H1 (cell line): ENCODE data around the gene HID1. TPM values are rescaled to one million over a fixed set of nuclear protein-coding genes. Genes with fewer than 3 reads are reported as not detected.

Experiments
- CTCF ChIA-PET: fragments of 300-600 bp; sonication (Branson Sonifier 250); formaldehyde crosslinking; loops from one replicate; lab custom pipeline; 2021; ENCODE audit not compliant: partially characterized antibody; lab: Charles Lee
- POLR2A ChIA-PET: fragments of 300-600 bp; sonication (Branson Sonifier 250); formaldehyde crosslinking; loops from one replicate; lab custom pipeline; 2021; ENCODE audit warnings: inconsistent platforms; ENCODE audit not compliant: partially characterized antibody; lab: Charles Lee
- DNase-seq, 2 experiments: peaks; one replicate each; pipeline versions ENCODE4 v3.0.0 to v3.0.0-alpha.2; 2010 to 2022; ENCODE audit warnings: low spot score in 2 of 2, low read depth in 1 of 2, mixed read lengths in 1 of 2
- FAIRE-seq: peaks from 2 replicates; lab custom pipeline; 2011; peaks lifted over from hg19 to GRCh38; lab: Jason Lieb, UNC
- H2AFZ ChIP-seq: 2 replicates; pipeline ENCODE4 v1.8.1; 2012; ENCODE audit warnings: low read length, inconsistent platforms
- H2AK5ac ChIP-seq: 2 replicates; pipeline ENCODE4 v1.6.1; 2013; ENCODE audit warnings: low read depth, low read length
- H2BK120ac ChIP-seq: replicated peaks from 2 replicates; pipeline ENCODE3; 2013; ENCODE audit warnings: low read depth, low read length, inconsistent platforms
- H2BK12ac ChIP-seq: 2 replicates; pipeline ENCODE4 v1.6.1; 2013; ENCODE audit warnings: low read depth, low read length
- H2BK15ac ChIP-seq: 2 replicates; pipeline ENCODE4 v1.6.1; 2013; ENCODE audit warnings: low read length
- H2BK20ac ChIP-seq: 2 replicates; pipeline ENCODE4 v1.6.1; 2013; ENCODE audit warnings: low read length
- H2BK5ac ChIP-seq: 2 replicates; pipeline ENCODE4 v1.6.1; 2013; ENCODE audit warnings: low read depth, low read length
- H3K14ac ChIP-seq: 2 replicates; pipeline ENCODE4 v1.6.1; 2013; ENCODE audit warnings: inconsistent platforms; ENCODE audit not compliant: insufficient read length
- H3K18ac ChIP-seq: 2 replicates; pipeline ENCODE4 v1.6.1; 2013; ENCODE audit warnings: low read length; ENCODE audit errors: extremely low read depth
- H3K23ac ChIP-seq: 2 replicates; pipeline ENCODE4 v1.6.1; 2013; ENCODE audit warnings: inconsistent platforms; ENCODE audit not compliant: insufficient read length
- H3K23me2 ChIP-seq: 2 replicates; pipeline ENCODE4 v1.6.1; 2013; ENCODE audit warnings: low read depth, low read length
- H3K27ac ChIP-seq: 2 replicates; pipeline ENCODE4 v1.6.1; 2011; ENCODE audit warnings: low read depth, low read length, inconsistent platforms
- H3K27me3 ChIP-seq, 4 experiments: replicated peaks in 1 of 4; 1 replicate in 1 of 4; 2 replicates in 3 of 4; pipeline versions ENCODE4 v1.6.1 to v1.8.1; 2011 to 2013; ENCODE audit warnings: low read length in 3 of 4, mild to moderate bottlenecking in 3 of 4, inconsistent platforms in 2 of 4, mixed read lengths in 2 of 4, moderate library complexity in 1 of 4; ENCODE audit not compliant: control insufficient read depth in 3 of 4, insufficient read depth in 3 of 4; ENCODE audit errors: extremely low read depth in 1 of 4
- H3K36me3 ChIP-seq, 4 experiments: 2 replicates each; pipeline versions ENCODE4 v1.6.1 to v1.8.1; 2011 to 2013; ENCODE audit warnings: mild to moderate bottlenecking in 4 of 4, low read length in 3 of 4, moderate library complexity in 2 of 4, control low read depth in 1 of 4, inconsistent platforms in 1 of 4; ENCODE audit not compliant: insufficient read depth in 4 of 4, control insufficient read depth in 2 of 4
- H3K4ac ChIP-seq: replicated peaks from 2 replicates; pipeline ENCODE3; 2013; ENCODE audit warnings: low read length, low read depth, mixed read lengths, inconsistent platforms; ENCODE audit not compliant: insufficient read length
- H3K4me1 ChIP-seq, 4 experiments: replicated peaks in 1 of 4; 1 replicate in 1 of 4; 2 replicates in 3 of 4; pipeline versions ENCODE4 v1.6.1 to v1.8.1; 2011 to 2013; ENCODE audit warnings: low read length in 3 of 4, inconsistent platforms in 2 of 4, mixed read lengths in 1 of 4; ENCODE audit not compliant: insufficient read depth in 4 of 4, control insufficient read depth in 3 of 4
- H3K4me2 ChIP-seq, 2 experiments: 2 replicates each; pipeline versions ENCODE4 v1.6.1 to v1.8.1; 2011 to 2013; ENCODE audit warnings: low read depth in 2 of 2, low read length in 2 of 2, control low read depth in 1 of 2, inconsistent platforms in 1 of 2, mild to moderate bottlenecking in 1 of 2; ENCODE audit not compliant: insufficient read depth in 1 of 2
- H3K4me3 ChIP-seq, 4 experiments: fragments of 200-600, 300-600 bp in 1 of 4; sonication (generic), shearing (Covaris generic), sonication (Bioruptor Twin) in 1 of 4; 2 replicates each; pipeline versions ENCODE4 v1.5.1 to v1.8.1; 2011 to 2016; ENCODE audit warnings: low read length in 4 of 4, low read depth in 3 of 4, control low read depth in 2 of 4, inconsistent platforms in 2 of 4, mild to moderate bottlenecking in 2 of 4, mixed read lengths in 1 of 4, moderate library complexity in 1 of 4; ENCODE audit not compliant: insufficient read depth in 2 of 4; ENCODE audit errors: extremely low read depth in 1 of 4
- H3K56ac ChIP-seq: replicated peaks from 2 replicates; pipeline ENCODE3; 2013; ENCODE audit warnings: low read depth, mild to moderate bottlenecking, mixed read lengths, low read length, inconsistent platforms; ENCODE audit not compliant: insufficient read length
- H3K79me1 ChIP-seq: 2 replicates; pipeline ENCODE4 v1.6.1; 2013; ENCODE audit warnings: low read depth, low read length, control low read depth
- H3K79me2 ChIP-seq, 2 experiments: 2 replicates each; pipeline versions ENCODE4 v1.6.1 to v1.8.1; 2012 to 2013; ENCODE audit warnings: low read length in 2 of 2, mild to moderate bottlenecking in 2 of 2, inconsistent platforms in 1 of 2; ENCODE audit not compliant: insufficient read depth in 2 of 2, control insufficient read depth in 1 of 2
- H3K9ac ChIP-seq, 4 experiments: replicated peaks in 1 of 4; 1 replicate in 1 of 4; 2 replicates in 3 of 4; pipeline versions ENCODE4 v1.6.1 to v1.8.1; 2011 to 2013; ENCODE audit warnings: low read depth in 3 of 4, low read length in 3 of 4, control low read depth in 2 of 4, mild to moderate bottlenecking in 2 of 4, moderate library complexity in 2 of 4, inconsistent platforms in 1 of 4; ENCODE audit errors: extremely low read depth in 1 of 4
- H3K9me3 ChIP-seq, 2 experiments: 2 replicates each; pipeline versions ENCODE4 v1.6.1 to v1.8.1; 2012 to 2013; ENCODE audit warnings: mild to moderate bottlenecking in 2 of 2, moderate library complexity in 2 of 2, control low read depth in 1 of 2, inconsistent platforms in 1 of 2, low read depth in 1 of 2, low read length in 1 of 2, mixed read lengths in 1 of 2; ENCODE audit not compliant: insufficient read depth in 2 of 2
- H4K20me1 ChIP-seq, 2 experiments: replicated peaks in 1 of 2; 2 replicates each; pipeline versions ENCODE3 to v1.8.1; 2011 to 2013; ENCODE audit warnings: inconsistent platforms in 2 of 2, low read length in 2 of 2, mild to moderate bottlenecking in 1 of 2; ENCODE audit not compliant: insufficient read depth in 2 of 2, control insufficient read depth in 1 of 2
- H4K5ac ChIP-seq: 2 replicates; pipeline ENCODE4 v1.6.1; 2013; ENCODE audit warnings: low read length, low read depth, mixed read lengths, inconsistent platforms; ENCODE audit not compliant: insufficient read length
- H4K8ac ChIP-seq: 2 replicates; pipeline ENCODE4 v1.8.0; 2013; ENCODE audit warnings: mild to moderate bottlenecking, moderate library complexity, low read length, inconsistent platforms; ENCODE audit not compliant: insufficient read depth; ENCODE audit errors: extremely low read depth
- H4K91ac ChIP-seq: replicated peaks from 2 replicates; pipeline ENCODE3; 2013; ENCODE audit warnings: low read length, mixed read lengths, inconsistent platforms; ENCODE audit not compliant: insufficient read length
- CBX5 ChIP-seq: fragments of 300-800, 300-1000 bp; sonication (generic); IDR thresholded peaks from 2 replicates; pipeline ENCODE4 v1.7.1; 2016; ENCODE audit warnings: antibody characterized with exemption, low read length, low read depth
- CHD1 ChIP-seq: IDR thresholded peaks from 2 replicates; pipeline ENCODE4 v1.6.1; 2012; ENCODE audit warnings: low read depth, low read length, improper control_type of control experiment
- CTBP2 ChIP-seq: IDR thresholded peaks from 2 replicates; pipeline ENCODE4 v1.7.0; 2011; ENCODE audit warnings: borderline replicate concordance, mild to moderate bottlenecking, moderate library complexity, mixed read lengths, low read length; ENCODE audit not compliant: insufficient read depth, insufficient read length
- EZH2 ChIP-seq: fragments of 200-600 bp; sonication (generic); IDR thresholded peaks from 2 replicates; pipeline ENCODE4 v1.7.1; 2012; ENCODE audit warnings: low read depth, mild to moderate bottlenecking, moderate library complexity, low read length, inconsistent platforms; ENCODE audit not compliant: severe bottlenecking
- GABPA ChIP-seq: IDR thresholded peaks from 2 replicates; pipeline ENCODE4 v1.6.1; 2011; ENCODE audit warnings: mild to moderate bottlenecking, low read length, moderate library complexity, borderline replicate concordance; ENCODE audit not compliant: insufficient read depth
- HDAC2 ChIP-seq, 2 experiments: fragments of 300-600 bp in 1 of 2; sonication (generic) in 1 of 2; IDR thresholded peaks; 2 replicates each; pipeline ENCODE4 v1.6.1; 2011 to 2012; ENCODE audit warnings: low read depth in 2 of 2, low read length in 2 of 2, mild to moderate bottlenecking in 2 of 2, moderate library complexity in 2 of 2, borderline replicate concordance in 1 of 2, inconsistent platforms in 1 of 2
- JUN ChIP-seq: IDR thresholded peaks from 2 replicates; pipeline ENCODE4 v1.6.1; 2011; ENCODE audit warnings: low read depth, mild to moderate bottlenecking, improper control_type of control experiment, low read length
- KDM1A ChIP-seq: fragments of 200-600, 300-600 bp; sonication (generic); IDR thresholded peaks from 2 replicates; pipeline ENCODE4 v1.7.1; 2016; ENCODE audit warnings: mild to moderate bottlenecking, low read length, borderline replicate concordance
- MAX ChIP-seq: IDR thresholded peaks from 2 replicates; pipeline ENCODE4 v1.6.1; 2012; ENCODE audit warnings: inconsistent platforms
- NRF1 ChIP-seq: IDR thresholded peaks from 2 replicates; pipeline ENCODE4 v1.6.1; 2011; ENCODE audit warnings: mild to moderate bottlenecking, low read depth, low read length, improper control_type of control experiment
- SIN3A ChIP-seq, 2 experiments: IDR thresholded peaks in 1 of 2; conservative IDR thresholded peaks in 1 of 2; 2 replicates each; pipeline ENCODE4 v1.6.1; 2011 to 2012; ENCODE audit warnings: low read length in 2 of 2, improper control_type of control experiment in 1 of 2, low read depth in 1 of 2, mild to moderate bottlenecking in 1 of 2
- SP2 ChIP-seq: IDR thresholded peaks from 2 replicates; pipeline ENCODE4 v1.6.1; 2012; ENCODE audit warnings: mild to moderate bottlenecking, low read length, inconsistent platforms
- WGBS, 2 experiments: shearing (Covaris generic) in 1 of 2; methylation state at CpG; one replicate each; pipeline versions ENCODE4 v1.1.6 to v1.1.7; 2013 to 2015; ENCODE audit warnings: low lambda C conversion rate in 2 of 2, mixed read lengths in 2 of 2, inconsistent platforms in 1 of 2, low coverage in 1 of 2, missing lambda C conversion rate in 1 of 2; ENCODE audit not compliant: insufficient replicate concordance in 2 of 2, insufficient coverage in 1 of 2, insufficient read length in 1 of 2; ENCODE audit errors: extremely low coverage in 1 of 2, missing lambda C conversion rate in 1 of 2; 5-methylcytosine and 5-hydroxymethylcytosine counted together
- polyA plus RNA-seq, 7 experiments: library from polyadenylated mRNA; depleted of rRNA in 3 of 7; stranded (reverse) in 5 of 7; unstranded in 2 of 7; fragments of >200 nt in 5 of 7; fragments of 200-250 nt in 2 of 7; gene quantifications; 1 replicate in 5 of 7; 2 replicates in 1 of 7; 4 replicates in 1 of 7; pipeline versions ENCODE4 v1.2.1 to v1.2.3, GENCODE V29; 2011 to 2013; ENCODE audit warnings: missing spikeins in 2 of 7, mixed read lengths in 2 of 7
- total RNA-seq: library from RNA; stranded (reverse); fragmentation: NEBNext Ultra II Directional; extraction: Animal tissue kit (Norgen Biotek cat#: 25700); gene quantifications from 2 replicates; pipeline ENCODE4 v1.2.1, GENCODE V29; 2021

The HID1 gene
- total and polyA plus RNA-seq, 2 of the 8 experiments (the other 6 are each of a cell fraction or from before 2014, with no cell fraction given): 15.1 to 25.9 TPM

- Histone ChIP-seq H4K20me1 (no peaks in the 10 kb centered on the region), H2BK5ac (peak overlapping the region; percentile 6), H3K56ac (peak overlapping the region; percentile 78), H3K27ac (peak overlapping the region; percentile 46; the same call in 1 of the 2 replicates), H4K8ac (peak overlapping the region; percentile 79; the same call in 1 of the 2 replicates), H3K4ac (peak overlapping the region; percentile 84), H3K4me2 (peak overlapping the region; percentile 66 to 84), H3K79me2 (peaks cover 0 to 14% of the 10 kb centered on the region in 2 experiments; a peak in 2 of 4 replicates), H3K27me3 (no peaks in the 10 kb centered on the region), H3K23ac (no peak overlapping the region), H3K4me3 (peak overlapping the region; percentile 31 to 84 (median 41)), H2BK15ac (no peak overlapping the region), H2BK12ac (peak overlapping the region; percentile 75; the same call in 1 of the 2 replicates), H3K9me3 (no peaks in the 10 kb centered on the region), H4K91ac (peak overlapping the region; percentile 82), H2BK120ac (no peak overlapping the region), H3K14ac (no peak overlapping the region), H3K23me2 (peaks cover 6% of the 10 kb centered on the region; the same call in 1 of the 2 replicates), H2AFZ (no peak overlapping the region), H2BK20ac (no peak overlapping the region), H3K79me1 (no peaks in the 10 kb centered on the region; the same call in 1 of the 2 replicates), H3K36me3 (peaks cover 0 to 4% (median 0%) of the 10 kb centered on the region in 4 experiments; a peak in 4 of 8 replicates), H4K5ac (peak overlapping the region; percentile 20), H3K18ac (peak overlapping the region; percentile 48; the same call in 1 of the 2 replicates), H2AK5ac (no peak overlapping the region), H3K4me1 (peaks cover 0 to 15% (median 4%) of the 10 kb centered on the region in 4 experiments; a peak in 5 of 7 replicates), H3K9ac (peak overlapping the region in 3 of 4 experiments; percentile 22 to 51 (median 35); a peak in 3 of 7 replicates)
- FAIRE-seq: no peak
- CTCF ChIA-PET: interaction anchor here (0.7 to 20.3 kb wide), 24 partner anchors 10 to 267 kb away, joined by 3 to 345 read pairs (median 5); partner anchors contain the start of gene CDR2L
- POLR2A ChIA-PET: interaction anchor here (0.7 to 5.8 kb wide), 33 partner anchors 8 to 394 kb away, joined by 3 to 87 read pairs (median 5); partner anchors contain the start of genes ATP5PD, CDR2L, GRB2 and HID1
- 35% methylated on average over 5 of the region's 5 CpGs; no CpG with 5 or more reads in 1 of the 2 experiments for WGBS, 2 experiments
- DNase-seq: no peak
- no peak for TF ChIP-seq CBX5
- TF ChIP-seq JUN: no peak
- no peak for TF ChIP-seq KDM1A
- TF ChIP-seq NRF1: no peak
- no peak for TF ChIP-seq SIN3A (conservative IDR thresholded peaks at IDR 0.05 in 1 of 2, IDR thresholded peaks at IDR 0.05 in 1 of 2; ENCODE audit: low read depth in 1 of 2, low read length in 2 of 2)
- no peak for TF ChIP-seq HDAC2 (IDR thresholded peaks at IDR 0.05; ENCODE audit: borderline replicate concordance in 1 of 2, low read depth in 2 of 2, low read length in 2 of 2)
- no peak for TF ChIP-seq MAX
- TF ChIP-seq EZH2: no peak
- no peak for TF ChIP-seq CHD1
- no peak for TF ChIP-seq GABPA
- TF ChIP-seq SP2: no peak
- TF ChIP-seq CTBP2: no peak
Measured at GRCh38 chr17:75012096-75012345, 39.5 kb upstream of the HID1 start.
